Measurements from ENCODE around the gene ANXA2.

DNA sequence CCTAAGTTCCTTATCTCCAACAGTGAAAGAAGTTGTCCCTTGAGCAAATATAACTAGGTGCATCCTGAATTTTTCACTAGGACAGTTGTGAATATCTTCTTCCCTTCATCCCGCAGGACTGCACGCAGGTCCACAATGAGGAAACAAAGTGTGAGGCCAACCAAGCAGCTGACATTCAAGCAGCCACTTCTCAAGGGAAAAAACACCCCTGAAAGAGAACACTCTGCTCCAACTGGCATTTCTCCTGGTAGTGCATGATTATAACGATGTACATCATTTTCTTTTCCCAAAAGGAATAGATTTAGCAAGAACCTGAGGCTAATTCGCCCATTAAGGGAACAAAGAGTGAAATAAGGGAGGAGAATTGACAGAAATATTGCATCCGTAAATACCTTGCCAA, 74.5 kb downstream of the ANXA2 start:
- TF ChIP-seq, protein P1, sequence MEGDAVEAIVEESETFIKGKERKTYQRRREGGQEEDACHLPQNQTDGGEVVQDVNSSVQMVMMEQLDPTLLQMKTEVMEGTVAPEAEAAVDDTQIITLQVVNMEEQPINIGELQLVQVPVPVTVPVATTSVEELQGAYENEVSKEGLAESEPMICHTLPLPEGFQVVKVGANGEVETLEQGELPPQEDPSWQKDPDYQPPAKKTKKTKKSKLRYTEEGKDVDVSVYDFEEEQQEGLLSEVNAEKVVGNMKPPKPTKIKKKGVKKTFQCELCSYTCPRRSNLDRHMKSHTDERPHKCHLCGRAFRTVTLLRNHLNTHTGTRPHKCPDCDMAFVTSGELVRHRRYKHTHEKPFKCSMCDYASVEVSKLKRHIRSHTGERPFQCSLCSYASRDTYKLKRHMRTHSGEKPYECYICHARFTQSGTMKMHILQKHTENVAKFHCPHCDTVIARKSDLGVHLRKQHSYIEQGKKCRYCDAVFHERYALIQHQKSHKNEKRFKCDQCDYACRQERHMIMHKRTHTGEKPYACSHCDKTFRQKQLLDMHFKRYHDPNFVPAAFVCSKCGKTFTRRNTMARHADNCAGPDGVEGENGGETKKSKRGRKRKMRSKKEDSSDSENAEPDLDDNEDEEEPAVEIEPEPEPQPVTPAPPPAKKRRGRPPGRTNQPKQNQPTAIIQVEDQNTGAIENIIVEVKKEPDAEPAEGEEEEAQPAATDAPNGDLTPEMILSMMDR (IDR thresholded peaks at IDR 0.05), result no peak
- no peak for TF ChIP-seq POLR2A (IDR thresholded peaks at IDR 0.05)

All from ovary (tissue), 3 donors.